T-helper 2 cell (primary cell): ENCODE measurements around the gene IFIT1B.
"Not testable (repeated sequence)": the region's sequence is repeated elsewhere in the genome, so short reads cannot be mapped to it uniquely, and the experiment has no call there.

Source experiments
- DNase-seq, 5 experiments: peaks; one replicate each; pipeline versions ENCODE4 v3.0.0 to v3.0.0-alpha.2; 2012 to 2022

IFIT1B gene

DNA sequence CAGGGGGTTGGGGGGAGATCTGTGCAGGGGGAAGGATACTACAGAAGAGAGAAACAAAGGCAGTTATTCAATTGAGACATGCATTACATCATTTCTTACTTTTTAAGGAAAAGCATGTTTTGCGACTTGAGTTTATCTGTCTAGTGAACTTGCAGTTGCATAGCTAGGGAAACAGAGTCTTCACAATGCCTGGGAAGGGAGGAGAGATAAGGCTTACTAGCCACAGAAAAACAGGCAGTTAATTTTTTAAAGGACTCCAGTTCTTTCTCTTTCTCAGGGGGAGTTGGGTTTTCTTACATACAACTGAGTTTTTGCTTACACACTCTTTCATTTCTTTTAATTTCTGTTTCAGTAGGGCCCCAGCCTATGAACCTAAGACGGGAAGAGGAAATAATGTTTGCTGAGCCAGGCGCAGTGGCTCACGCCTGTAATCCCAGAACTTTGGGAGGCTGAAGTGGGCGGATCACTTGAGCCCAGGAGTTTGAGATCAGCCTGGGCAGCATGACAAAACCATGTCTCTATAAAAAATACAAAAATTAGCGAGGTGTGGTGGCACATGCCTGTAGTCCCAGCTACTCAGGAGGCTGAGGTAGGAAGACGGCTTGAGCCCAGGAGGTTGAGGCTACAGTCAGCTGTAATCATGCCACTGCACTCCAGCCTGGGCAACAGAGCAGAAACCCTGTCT lies 27.1 kb upstream of the IFIT1B start:
- not testable (repeated sequence) for DNase-seq

DNA sequence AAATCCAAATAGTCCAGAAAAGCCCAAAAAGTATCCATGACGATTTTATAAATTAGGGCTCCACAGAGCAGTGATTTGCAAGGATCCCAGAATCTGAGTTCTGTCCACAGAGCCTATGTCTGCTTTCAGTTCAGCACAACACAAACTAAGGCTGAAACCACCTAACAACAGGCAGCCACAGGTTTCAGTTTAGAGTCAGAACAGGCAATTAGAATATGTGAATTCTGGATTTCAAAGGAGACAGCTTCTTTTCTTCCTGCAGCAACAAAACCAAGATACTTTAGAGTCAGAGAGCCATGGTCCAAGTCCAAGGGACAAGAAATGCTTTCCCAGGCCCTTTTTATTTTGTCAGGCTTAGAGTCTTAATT lies 26.5 kb upstream of the IFIT1B start:
- DNase-seq, result peak in 1 of 5 experiments; percentile 57

GRCh38 chr10:89351780-89352597 lies 25.9 kb upstream of the IFIT1B start:
- no peak for DNase-seq

DNA sequence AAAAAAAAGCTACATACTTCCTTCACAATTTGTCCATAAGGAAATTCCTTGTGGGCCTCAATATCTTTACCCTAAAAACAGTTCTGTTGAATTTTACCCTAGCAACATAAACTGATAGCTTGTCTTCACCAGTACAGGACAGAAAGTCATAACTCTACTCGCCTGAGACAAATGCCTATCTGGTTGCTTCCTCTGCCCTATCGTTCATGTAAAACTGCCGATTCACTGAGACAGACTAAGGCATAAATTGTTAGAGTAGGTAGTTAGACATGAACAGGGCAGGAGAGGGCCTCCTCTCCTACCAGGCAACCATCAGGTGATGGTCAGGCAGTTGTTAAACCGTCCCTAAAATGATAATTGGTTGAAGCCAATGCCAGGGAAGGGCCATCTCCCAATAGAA lies 25.1 kb upstream of the IFIT1B start:
- DNase-seq, result no peak

- DNase-seq, result no peak
Measured at GRCh38 chr10:89355394-89355931, 22.4 kb upstream of the IFIT1B start.

DNA sequence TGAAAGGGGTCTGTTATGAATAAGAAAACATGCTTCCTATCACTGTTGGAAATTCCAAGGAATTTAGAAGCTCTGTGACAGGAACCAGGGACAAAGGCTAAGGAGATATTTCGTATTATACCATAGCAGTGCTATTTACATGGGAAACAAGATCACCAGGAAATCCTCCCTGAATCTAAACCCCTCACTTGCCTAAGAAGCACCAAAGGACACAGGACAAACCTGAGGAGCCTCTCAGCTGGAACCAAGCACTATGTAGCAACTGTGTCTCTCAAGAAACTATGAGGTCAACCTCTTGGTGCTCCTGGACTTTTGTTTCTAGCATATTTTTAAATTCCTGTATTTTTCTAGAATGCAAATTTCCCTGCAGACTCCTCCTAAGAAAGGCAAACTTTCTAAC lies 20.8 kb upstream of the IFIT1B start:
- no peak for DNase-seq

DNA sequence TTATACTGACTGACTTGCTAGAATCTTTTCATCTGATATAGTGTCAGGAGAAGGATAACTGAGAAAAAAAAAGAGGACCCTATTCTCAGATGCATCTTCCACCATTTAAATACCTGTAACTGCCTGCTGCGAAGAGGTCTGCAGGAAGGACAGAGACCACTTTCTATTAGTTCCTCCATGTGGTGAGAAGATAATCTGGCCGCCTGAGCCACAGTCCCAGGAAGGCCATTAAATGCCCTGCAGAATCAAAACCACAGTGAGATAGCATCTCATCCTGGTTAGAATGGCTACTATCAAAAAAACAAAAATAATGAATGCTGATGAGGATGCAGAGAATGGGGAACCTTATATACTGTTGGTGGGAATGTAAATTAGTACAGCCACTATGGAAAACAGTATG lies 19.9 kb upstream of the IFIT1B start:
- DNase-seq, result no peak

DNA sequence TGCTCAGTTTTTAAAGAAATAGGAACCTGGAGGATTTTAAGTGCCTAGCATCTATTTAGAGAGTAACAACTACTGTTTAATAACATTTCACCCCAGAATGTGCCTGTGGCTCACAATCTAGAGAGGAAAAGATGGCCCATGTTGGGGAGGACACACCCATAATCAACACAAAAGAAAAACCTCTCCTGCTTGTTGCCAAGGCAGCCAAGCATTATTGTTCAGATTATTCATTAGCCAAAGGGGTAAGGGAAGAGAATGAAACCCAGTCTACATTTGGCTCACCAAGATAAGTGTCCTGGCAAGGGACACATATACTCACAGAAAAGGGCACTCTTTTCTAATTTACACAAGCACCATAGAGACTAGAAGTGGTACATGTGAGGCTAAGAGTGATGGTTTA lies 17.7 kb upstream of the IFIT1B start:
- DNase-seq, result no peak

GRCh38 chr10:89362929-89363328 lies 14.9 kb upstream of the IFIT1B start:
- no peak for DNase-seq

GRCh38 chr10:89363729-89364442 lies 14.0 kb upstream of the IFIT1B start:
- no peak for DNase-seq

DNA sequence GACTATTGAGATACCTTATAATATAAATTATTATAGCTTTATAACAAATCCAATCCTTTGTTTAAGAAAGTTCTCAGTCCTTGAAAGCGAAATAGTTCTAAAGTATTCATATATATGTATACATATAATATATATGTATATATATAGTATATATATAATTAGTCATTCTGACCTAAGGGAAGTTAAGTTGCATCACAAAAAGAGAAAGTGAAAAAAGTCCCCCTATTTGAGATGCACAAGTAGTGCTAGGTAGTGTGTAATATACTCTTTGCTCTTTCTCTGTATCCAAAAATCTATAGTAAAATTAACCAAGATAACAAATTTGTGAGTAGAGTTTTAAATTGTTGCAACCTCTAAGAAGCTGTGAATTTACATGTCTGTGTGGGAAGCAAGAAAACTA lies 13.3 kb upstream of the IFIT1B start:
- DNase-seq, result no peak

- DNase-seq, result peak in 2 of 5 experiments; percentile 20 to 55
Measured at GRCh38 chr10:89367529-89367928, 10.3 kb upstream of the IFIT1B start.

DNA sequence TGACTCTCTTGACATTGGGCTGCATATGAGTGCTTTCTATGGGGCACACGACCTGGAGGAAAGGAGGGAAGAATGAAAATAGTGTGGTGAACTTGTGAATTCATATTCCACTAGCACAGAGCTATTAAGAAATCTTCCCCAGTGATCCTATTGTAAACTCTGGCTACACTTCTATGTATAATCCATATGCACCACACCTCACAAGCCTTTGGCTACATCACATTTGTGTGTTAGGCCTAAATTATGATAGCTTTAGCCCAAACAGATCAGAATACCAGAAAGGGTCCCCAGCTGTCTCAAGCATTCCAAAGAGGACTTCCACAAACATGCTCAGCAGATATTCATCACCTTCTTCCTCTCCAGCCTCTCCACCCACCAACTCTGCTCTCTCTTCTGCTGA lies 9.7 kb upstream of the IFIT1B start:
- DNase-seq, result no peak

- peak in 1 of 5 experiments; percentile 14 for DNase-seq
Measured at GRCh38 chr10:89369156-89370105, 8.4 kb upstream of the IFIT1B start.

GRCh38 chr10:89371079-89371478 lies 6.8 kb upstream of the IFIT1B start:
- DNase-seq, result no peak

DNA sequence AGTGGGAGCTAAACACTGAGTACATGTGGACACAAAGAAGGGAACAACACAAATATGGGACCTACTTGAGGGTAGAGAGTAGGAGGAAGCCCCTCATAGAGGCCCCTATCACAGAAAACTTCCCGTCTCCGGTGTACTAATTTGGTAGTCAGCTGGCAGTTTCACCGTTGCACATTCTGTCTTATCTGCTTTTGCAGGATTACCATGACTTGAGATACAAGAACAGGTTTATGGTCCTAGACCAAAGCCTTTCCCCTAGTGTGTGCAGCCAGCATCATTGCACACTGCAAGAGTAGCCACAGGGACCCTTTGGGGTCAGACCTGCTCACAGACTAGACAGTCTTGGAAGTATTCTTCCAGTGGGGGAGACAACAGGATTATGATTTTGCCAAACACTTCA lies 5.9 kb upstream of the IFIT1B start:
- DNase-seq, result no peak

DNA sequence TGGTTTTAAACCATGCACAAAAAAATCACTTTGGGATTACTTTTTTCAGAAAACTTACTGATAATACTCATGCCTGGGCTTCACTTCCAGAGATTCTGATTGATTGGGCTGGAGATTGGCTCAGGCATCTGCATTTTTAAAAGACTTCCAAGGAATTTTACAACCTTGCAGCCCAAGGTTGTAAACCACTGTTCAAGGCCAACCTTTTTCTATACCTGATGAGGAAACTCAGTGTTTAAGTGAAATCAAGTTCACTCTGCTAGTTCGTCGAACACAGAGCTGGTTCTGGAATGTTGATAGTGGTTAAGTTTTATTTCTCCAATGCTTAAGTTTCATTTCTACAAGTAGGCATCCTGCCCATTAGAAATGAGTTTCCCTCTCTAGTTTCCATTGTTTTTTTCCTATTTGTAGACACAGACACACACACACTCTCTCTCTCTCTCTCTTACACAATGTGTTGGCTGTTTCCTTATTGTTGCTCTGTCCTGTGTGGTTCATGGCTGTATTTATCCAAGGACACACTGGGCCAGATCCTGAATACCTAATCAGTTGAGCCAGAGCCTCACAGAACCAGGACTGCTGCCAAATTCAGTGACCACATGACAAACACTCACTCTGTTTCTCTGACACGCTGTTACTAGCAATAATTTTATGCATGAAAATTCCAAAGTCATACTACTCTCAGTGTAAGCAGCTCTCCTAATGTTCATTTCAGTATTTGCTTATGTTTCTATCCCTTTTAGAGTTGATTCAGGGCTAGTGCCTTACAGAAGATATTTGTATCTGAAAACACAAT lies 3.7 kb upstream of the IFIT1B start:
- no peak for DNase-seq

DNA sequence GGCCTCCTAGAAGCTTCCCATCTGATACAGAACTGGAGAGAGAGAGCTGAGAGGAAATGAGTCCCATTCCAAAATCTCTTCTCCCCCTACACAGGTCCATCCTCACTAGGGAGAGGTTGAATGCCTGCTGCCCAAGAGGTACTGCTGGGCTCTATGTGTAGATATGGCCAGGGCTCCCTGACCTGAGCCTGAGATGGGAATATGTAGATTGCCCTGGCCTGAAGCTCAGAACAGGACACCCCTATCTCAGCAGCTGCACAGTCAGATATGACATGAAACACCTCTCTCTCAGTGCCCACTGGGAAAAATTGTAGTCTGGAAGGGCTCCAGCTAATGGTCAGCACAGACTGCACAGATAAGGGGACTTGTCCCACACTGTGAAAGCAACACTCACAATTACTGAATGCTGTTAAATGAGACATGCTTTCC lies 3.1 kb upstream of the IFIT1B start:
- no peak for DNase-seq

DNA sequence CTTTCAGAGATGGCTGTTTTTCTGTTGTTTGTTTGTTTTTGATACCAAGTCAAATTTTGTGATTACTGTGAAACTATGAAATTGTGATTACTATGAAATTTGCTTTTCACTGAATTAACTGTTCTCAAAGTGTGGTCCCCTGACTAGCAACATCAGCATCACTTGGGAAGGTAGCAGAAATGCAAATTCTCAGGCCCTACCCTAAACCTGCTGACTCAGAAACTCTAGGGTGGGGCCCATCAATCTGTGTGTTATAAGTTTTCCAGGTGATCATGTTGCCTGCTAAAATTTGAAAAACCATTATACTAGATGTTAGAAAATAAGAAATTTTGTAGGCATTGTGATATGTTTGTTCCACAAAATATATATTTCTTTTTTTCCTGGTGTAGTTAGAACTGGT lies 1.2 kb downstream of the IFIT1B start:
- no peak for DNase-seq

GRCh38 chr10:89382757-89383156 lies 4.9 kb downstream of the IFIT1B start:
- DNase-seq, result no peak
